Gastroesophageal sphincter (tissue), 4 donors: Measurements from ENCODE around the gene GSK3B. TPM values are rescaled to one million over a fixed set of nuclear protein-coding genes. Genes with fewer than 3 reads are reported as not detected.

Experiments
- ATAC-seq: fragments of 150-250 bp; one replicate; pipeline ENCODE4 v1.9.1; 2016; ENCODE audit warnings: mild to moderate bottlenecking, moderate library complexity
- H3K27ac ChIP-seq, 4 donors: fragments of 200-600 bp; sonication (generic) in 3 of 4; 1 replicate in 3 of 4; 2 replicates in 1 of 4; pipeline ENCODE4 v1.5.1; 2016 to 2019
- H3K27me3 ChIP-seq: fragments of 200-600 bp; sonication (generic); one replicate; pipeline ENCODE4 v1.5.1; 2019
- H3K36me3 ChIP-seq, 2 donors: fragments of 200-600 bp; sonication (generic); one replicate each; pipeline ENCODE4 v1.5.1; 2019; ENCODE audit warnings: control low read depth in 1 of 2
- H3K4me1 ChIP-seq, 3 donors: fragments of 200-600 bp; sonication (generic); 1 replicate in 2 of 3; 2 replicates in 1 of 3; pipeline ENCODE4 v1.5.1; 2016 to 2019; ENCODE audit warnings: control low read depth in 2 of 3
- H3K4me3 ChIP-seq, 2 donors: fragments of 200-600 bp; sonication (generic); one replicate each; pipeline ENCODE4 v1.5.1; 2019; ENCODE audit warnings: mild to moderate bottlenecking in 1 of 2, moderate library complexity in 1 of 2
- H3K9me3 ChIP-seq, 3 donors: fragments of 200-600 bp; sonication (generic); one replicate each; pipeline ENCODE4 v1.5.1; 2017 to 2019; ENCODE audit warnings: control low read depth in 2 of 3
- EP300 ChIP-seq: sonication (generic); formaldehyde crosslinking; IDR thresholded peaks from one replicate; pipeline ENCODE4 v1.6.1; 2017; ENCODE audit warnings: antibody characterized with exemption, mild to moderate bottlenecking
- POLR2A ChIP-seq, 2 donors: fragments of 450-650 bp; IDR thresholded peaks; one replicate each; pipeline ENCODE4 v1.6.1; 2017; ENCODE audit warnings: antibody characterized with exemption in 2 of 2, mild to moderate bottlenecking in 2 of 2, moderate library complexity in 1 of 2
- POLR2AphosphoS5 ChIP-seq: sonication (generic); formaldehyde crosslinking; IDR thresholded peaks from one replicate; pipeline ENCODE4 v1.6.1; 2017; ENCODE audit warnings: antibody characterized with exemption
- WGBS, 2 donors: methylation state at CpG; one replicate each; pipeline ENCODE4 v1.1.5; 2018; ENCODE audit warnings: low coverage in 1 of 2; 5-methylcytosine and 5-hydroxymethylcytosine counted together
- total RNA-seq, 4 donors: library from RNA; depleted of rRNA; stranded (reverse); fragments of >200 nt; gene quantifications; one replicate each; pipeline ENCODE4 v1.1.0, GENCODE V29; 2016
- TF ChIP-seq, protein P1 (sequence below), 4 experiments: fragments of 200-600 bp in 2 of 4; fragments of 450-650 bp in 2 of 4; sonication (generic) in 1 of 4; IDR thresholded peaks; one replicate each; pipeline ENCODE4 v1.5.1; 2017 to 2019; ENCODE audit warnings: antibody characterized with exemption in 4 of 4, mild to moderate bottlenecking in 2 of 4, moderate library complexity in 2 of 4

GSK3B gene
- total RNA-seq, 4 donors from 2014 or later: 32.7 to 40.6 (median 34.6) TPM

DNA sequence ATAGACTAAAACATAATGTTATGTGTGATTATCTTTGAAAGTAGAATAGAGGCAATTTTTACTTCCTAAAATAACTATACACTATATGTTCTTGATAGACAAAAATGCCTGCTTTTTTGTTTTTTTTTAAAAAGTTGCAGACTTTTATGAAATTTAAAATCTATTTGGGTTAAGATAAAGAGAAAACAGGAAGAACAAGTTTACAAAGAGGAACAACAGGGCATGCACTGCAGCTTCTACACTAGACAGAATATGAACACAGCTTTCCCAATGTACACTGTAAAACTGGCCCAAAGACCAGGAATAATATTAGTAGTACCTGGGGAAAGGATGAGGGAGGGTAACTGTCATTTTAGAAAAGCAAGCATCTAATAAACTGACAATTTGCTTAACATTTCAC, 258.7 kb downstream of the GSK3B start:
- Histone ChIP-seq H3K27me3 (no peaks in the 10 kb centered on the region), H3K4me3 (no peak overlapping the region), H3K4me1 (no peaks in the 10 kb centered on the region), H3K9me3 (no peaks in the 10 kb centered on the region), H3K36me3 (peaks cover 0 to 7% of the 10 kb centered on the region in 2 donors), H3K27ac (no peak overlapping the region)
- TF ChIP-seq EP300: no peak
- no peak for TF ChIP-seq POLR2AphosphoS5
- TF ChIP-seq, protein P1, sequence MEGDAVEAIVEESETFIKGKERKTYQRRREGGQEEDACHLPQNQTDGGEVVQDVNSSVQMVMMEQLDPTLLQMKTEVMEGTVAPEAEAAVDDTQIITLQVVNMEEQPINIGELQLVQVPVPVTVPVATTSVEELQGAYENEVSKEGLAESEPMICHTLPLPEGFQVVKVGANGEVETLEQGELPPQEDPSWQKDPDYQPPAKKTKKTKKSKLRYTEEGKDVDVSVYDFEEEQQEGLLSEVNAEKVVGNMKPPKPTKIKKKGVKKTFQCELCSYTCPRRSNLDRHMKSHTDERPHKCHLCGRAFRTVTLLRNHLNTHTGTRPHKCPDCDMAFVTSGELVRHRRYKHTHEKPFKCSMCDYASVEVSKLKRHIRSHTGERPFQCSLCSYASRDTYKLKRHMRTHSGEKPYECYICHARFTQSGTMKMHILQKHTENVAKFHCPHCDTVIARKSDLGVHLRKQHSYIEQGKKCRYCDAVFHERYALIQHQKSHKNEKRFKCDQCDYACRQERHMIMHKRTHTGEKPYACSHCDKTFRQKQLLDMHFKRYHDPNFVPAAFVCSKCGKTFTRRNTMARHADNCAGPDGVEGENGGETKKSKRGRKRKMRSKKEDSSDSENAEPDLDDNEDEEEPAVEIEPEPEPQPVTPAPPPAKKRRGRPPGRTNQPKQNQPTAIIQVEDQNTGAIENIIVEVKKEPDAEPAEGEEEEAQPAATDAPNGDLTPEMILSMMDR (IDR thresholded peaks at IDR 0.05): no peak
- no peak for TF ChIP-seq POLR2A (IDR thresholded peaks at IDR 0.05)
- ATAC-seq: no peak

DNA sequence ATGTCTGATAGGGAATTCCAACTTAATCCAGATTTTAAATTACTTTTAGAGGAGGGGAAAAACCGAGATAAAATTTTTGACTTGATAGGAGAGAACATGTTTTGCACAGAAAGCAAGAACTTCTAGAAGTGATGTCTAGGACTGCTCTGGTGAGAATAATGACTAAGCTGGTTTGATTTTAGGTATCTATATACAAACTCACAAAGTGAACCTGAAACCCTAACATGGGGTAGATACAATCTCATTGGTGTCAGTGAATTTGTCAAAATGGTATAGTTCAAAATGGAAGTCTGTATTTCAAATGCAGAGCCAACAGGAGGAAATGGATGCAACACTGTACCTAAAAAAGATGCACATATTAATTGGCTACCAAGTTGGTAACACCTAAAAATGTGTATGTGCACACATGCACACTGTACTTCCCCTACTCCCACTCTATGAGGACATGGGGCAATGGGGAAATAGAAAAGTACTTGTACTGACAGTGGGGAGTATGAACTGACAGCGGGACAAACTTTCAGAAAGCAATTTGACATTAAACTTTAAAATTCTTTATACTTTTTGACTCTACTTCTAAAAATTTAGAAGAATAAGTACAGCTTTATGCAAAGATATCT, 259.4 kb downstream of the GSK3B start:
- Histone ChIP-seq H3K36me3 (peaks cover 0 to under 1% of the 10 kb centered on the region in 2 donors), H3K27ac (no peak overlapping the region), H3K9me3 (no peaks in the 10 kb centered on the region), H3K4me3 (no peak overlapping the region), H3K27me3 (no peaks in the 10 kb centered on the region), H3K4me1 (no peaks in the 10 kb centered on the region)
- 83 to 93% methylated on average over 2 of the region's 2 CpGs for WGBS, 2 donors
- ATAC-seq: no peak
- TF ChIP-seq POLR2AphosphoS5 (no peak), POLR2A (IDR thresholded peaks at IDR 0.05) (no peak), EP300 (no peak)
- TF ChIP-seq, protein P1 (IDR thresholded peaks at IDR 0.05): no peak

DNA sequence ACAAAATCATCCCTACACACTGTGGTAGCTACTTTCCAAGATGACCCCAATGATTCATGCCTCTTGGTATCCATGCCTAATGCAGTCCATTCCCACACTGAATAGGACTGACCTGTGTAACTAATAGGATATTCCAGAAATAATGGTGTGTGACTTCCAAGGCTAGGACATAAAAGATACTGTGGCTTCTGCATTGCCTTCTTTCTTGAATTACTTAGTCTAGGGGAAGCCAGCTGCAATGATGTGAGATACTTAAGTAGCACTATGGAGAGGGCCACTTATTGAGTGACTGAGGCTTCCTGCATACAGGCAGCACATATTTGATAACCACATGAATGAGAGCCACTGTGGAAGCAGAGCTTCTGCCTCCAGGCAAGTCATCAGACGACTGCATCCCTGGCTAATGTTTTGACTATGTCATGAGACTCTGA, 262.3 kb downstream of the GSK3B start:
- no peaks in the 10 kb centered on the region for H3K27me3 ChIP-seq
- no peak overlapping the region for H3K4me3 ChIP-seq
- H3K4me1 ChIP-seq: no peaks in the 10 kb centered on the region
- WGBS, 2 donors: 60 to 63% methylated on average over 1 of the region's 1 CpG
- no peak for ATAC-seq
- H3K27ac ChIP-seq: no peak overlapping the region
- H3K36me3 ChIP-seq: peaks cover 0 to 1% of the 10 kb centered on the region in 2 donors
- TF ChIP-seq, protein P1 (IDR thresholded peaks at IDR 0.05): no peak
- TF ChIP-seq EP300 (no peak), POLR2AphosphoS5 (no peak), POLR2A (IDR thresholded peaks at IDR 0.05) (no peak)
- no peaks in the 10 kb centered on the region for H3K9me3 ChIP-seq

DNA sequence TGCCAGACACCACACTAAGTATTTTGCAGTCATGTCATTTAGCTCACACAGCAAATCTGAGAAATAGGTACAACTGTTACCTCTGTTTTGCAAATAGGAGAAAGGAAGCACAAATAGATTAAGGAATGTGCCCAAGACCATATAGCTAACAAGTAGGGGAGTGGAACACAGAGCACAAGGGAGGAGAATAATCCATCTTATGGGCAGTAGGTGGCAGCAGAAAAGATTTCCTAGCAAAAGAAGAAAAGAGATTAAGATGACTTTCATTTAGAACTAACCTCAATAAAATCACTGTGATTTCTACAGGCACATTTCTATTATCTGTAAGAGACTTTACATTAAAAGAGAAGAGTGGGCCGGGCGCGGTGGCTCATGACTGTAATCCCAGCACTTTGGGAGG, 263.2 kb downstream of the GSK3B start:
- no peaks in the 10 kb centered on the region for H3K9me3 ChIP-seq
- TF ChIP-seq POLR2A (IDR thresholded peaks at IDR 0.05): no peak
- TF ChIP-seq POLR2AphosphoS5: no peak
- no peak for TF ChIP-seq EP300
- TF ChIP-seq, protein P1 (IDR thresholded peaks at IDR 0.05): no peak
- H3K4me3 ChIP-seq: no peak overlapping the region
- H3K27ac ChIP-seq: no peak overlapping the region
- H3K27me3 ChIP-seq: no peaks in the 10 kb centered on the region
- ATAC-seq: no peak
- no peaks in the 10 kb centered on the region for H3K4me1 ChIP-seq
- H3K36me3 ChIP-seq: peaks cover 0 to 11% of the 10 kb centered on the region in 2 donors
- 92 to 100% methylated on average over 1 to 3 of the region's 3 CpGs for WGBS, 2 donors

DNA sequence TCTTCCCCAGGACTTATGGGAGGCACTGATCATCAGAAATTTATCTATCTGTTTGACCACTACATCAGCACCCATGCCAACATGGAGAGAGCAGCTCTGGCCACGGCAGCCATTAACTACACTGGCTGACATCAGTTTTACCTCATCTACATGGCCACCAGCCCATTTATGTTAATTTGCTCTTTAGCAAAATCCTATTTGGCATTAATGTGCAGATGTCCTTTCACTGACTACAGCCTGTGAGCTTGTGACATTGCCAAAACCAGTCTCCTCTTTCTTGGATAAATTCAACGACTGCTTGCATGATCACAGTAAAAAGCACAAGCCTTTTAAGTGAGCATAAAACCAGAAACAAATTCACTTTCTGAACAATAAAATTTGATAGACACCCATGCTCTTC, 264.8 kb downstream of the GSK3B start:
- WGBS, 2 donors: 49 to 65% methylated on average over 2 of the region's 2 CpGs
- ATAC-seq: no peak

More for the DNA sequence above, 264.8 kb downstream of the GSK3B start:
- peaks cover 0 to 25% of the 10 kb centered on the region in 2 donors for H3K36me3 ChIP-seq
- no peak overlapping the region for H3K27ac ChIP-seq
- no peak overlapping the region for H3K4me3 ChIP-seq
- no peaks in the 10 kb centered on the region for H3K9me3 ChIP-seq
- TF ChIP-seq, protein P1 (IDR thresholded peaks at IDR 0.05): no peak
- TF ChIP-seq POLR2AphosphoS5 (no peak), EP300 (no peak), POLR2A (IDR thresholded peaks at IDR 0.05) (no peak)
- no peaks in the 10 kb centered on the region for H3K4me1 ChIP-seq
- H3K27me3 ChIP-seq: no peaks in the 10 kb centered on the region
